ENCODE data around the gene PABPN1L. TPM values are rescaled to one million over a fixed set of nuclear protein-coding genes. Genes with fewer than 3 reads are reported as not detected.

The PABPN1L gene
- total and polyA plus RNA-seq, 2 donors (not counting 1 experiment from before 2014, with no cell fraction given): 0.21 to 0.84 TPM

GRCh38 chr16:88835383-88835782 lies 31.1 kb downstream of the PABPN1L start:
- H3K27ac Mint-ChIP-seq: no peak overlapping the region
- peaks cover 2% of the 10 kb centered on the region for H3K4me1 Mint-ChIP-seq
- Histone ChIP-seq H3K4me3 (ENCODE audit: control extremely low read depth in 1 of 5, extremely low read depth in 1 of 5, insufficient read depth in 1 of 5, low read depth in 2 of 5, low read length in 4 of 5) (no peak overlapping the region), H3K9ac (ENCODE audit: low read length) (no peak overlapping the region), H3K4me2 (replicated peaks; ENCODE audit: low read depth, low read length, poor library complexity, severe bottlenecking) (no peak overlapping the region), H3K27ac (ENCODE audit: low read length in 2 of 2) (no peak overlapping the region), H3K79me2 (ENCODE audit: control insufficient read depth, insufficient read depth, low read length) (no peaks in the 10 kb centered on the region), H4K20me1 (ENCODE audit: control insufficient read depth, insufficient read depth, low read length, poor library complexity, severe bottlenecking) (no peaks in the 10 kb centered on the region), H3K27me3 (replicated peaks in 1 of 4; ENCODE audit: control extremely low read depth in 1 of 4, control insufficient read depth in 3 of 4, insufficient read depth in 4 of 4, low read length in 3 of 4) (no peaks in the 10 kb centered on the region), H2AFZ (ENCODE audit: insufficient read depth, low read depth, low read length, poor library complexity, severe bottlenecking) (no peak overlapping the region), H3K36me3 (replicated peaks in 1 of 2; ENCODE audit: control extremely low read depth in 1 of 2, control insufficient read depth in 1 of 2, extremely low read depth in 1 of 2, insufficient read depth in 2 of 2, low read length in 1 of 2) (peaks cover 0 to 10% of the 10 kb centered on the region in 2 experiments), H3K9me3 (ENCODE audit: control extremely low read depth in 1 of 3, control insufficient read depth in 2 of 3, insufficient read depth in 1 of 3, low read length in 2 of 3) (no peaks in the 10 kb centered on the region), H3K4me1 (ENCODE audit: control insufficient read depth in 2 of 2, insufficient read depth in 2 of 2, low read length in 2 of 2) (no peaks in the 10 kb centered on the region)
- intact Hi-C loops (cut with micrococcal nuclease): no loop called here
- ChIA-PET POLR2A (no interaction called here), CTCF (no interaction called here)
- no peaks in the 10 kb centered on the region for H3K9me3 Mint-ChIP-seq (ENCODE audit: insufficient read depth)
- no peak for TF ChIP-seq EZH2 (IDR thresholded peaks at IDR 0.05; ENCODE audit: borderline replicate concordance, insufficient read depth, low read depth, low read length, poor library complexity, severe bottlenecking)
- TF ChIP-seq CTCF (IDR thresholded peaks at IDR 0.05): no peak
- no peak for DNase-seq
- no peaks in the 10 kb centered on the region for H3K27me3 Mint-ChIP-seq
- 92% methylated on average over 11 of the region's 11 CpGs for WGBS (ENCODE audit: insufficient coverage)
- no peak for ATAC-seq (ENCODE audit: low read depth)
- H3K4me3 Mint-ChIP-seq: no peak overlapping the region

- POLR2A ChIA-PET: no interaction called here
- Histone ChIP-seq H3K9me3 (ENCODE audit: control extremely low read depth in 1 of 3, control insufficient read depth in 2 of 3, insufficient read depth in 1 of 3, low read length in 2 of 3) (no peaks in the 10 kb centered on the region), H3K4me1 (ENCODE audit: control insufficient read depth in 2 of 2, insufficient read depth in 2 of 2, low read length in 2 of 2) (no peaks in the 10 kb centered on the region), H3K27ac (ENCODE audit: low read length in 2 of 2) (no peak overlapping the region), H4K20me1 (ENCODE audit: control insufficient read depth, insufficient read depth, low read length, poor library complexity, severe bottlenecking) (no peaks in the 10 kb centered on the region), H3K36me3 (replicated peaks in 1 of 2; ENCODE audit: control extremely low read depth in 1 of 2, control insufficient read depth in 1 of 2, extremely low read depth in 1 of 2, insufficient read depth in 2 of 2, low read length in 1 of 2) (peaks cover 0 to 3% of the 10 kb centered on the region in 2 experiments), H3K4me2 (replicated peaks; ENCODE audit: low read depth, low read length, poor library complexity, severe bottlenecking) (no peak overlapping the region), H3K9ac (ENCODE audit: low read length) (no peak overlapping the region), H2AFZ (ENCODE audit: insufficient read depth, low read depth, low read length, poor library complexity, severe bottlenecking) (no peak overlapping the region), H3K79me2 (ENCODE audit: control insufficient read depth, insufficient read depth, low read length) (no peaks in the 10 kb centered on the region), H3K4me3 (ENCODE audit: control extremely low read depth in 1 of 5, extremely low read depth in 1 of 5, insufficient read depth in 1 of 5, low read depth in 2 of 5, low read length in 4 of 5) (no peak overlapping the region), H3K27me3 (replicated peaks in 1 of 4; ENCODE audit: control extremely low read depth in 1 of 4, control insufficient read depth in 3 of 4, insufficient read depth in 4 of 4, low read length in 3 of 4) (no peaks in the 10 kb centered on the region)
- WGBS (ENCODE audit: insufficient coverage): 97% methylated on average over 11 of the region's 13 CpGs
- CTCF ChIA-PET: no interaction called here
- intact Hi-C loops (cut with micrococcal nuclease): no loop called here
- Mint-ChIP-seq H3K4me3 (no peak overlapping the region), H3K27me3 (no peaks in the 10 kb centered on the region), H3K4me1 (peaks cover 2% of the 10 kb centered on the region), H3K9me3 (ENCODE audit: insufficient read depth) (no peaks in the 10 kb centered on the region), H3K27ac (no peak overlapping the region)
- TF ChIP-seq EZH2 (IDR thresholded peaks at IDR 0.05; ENCODE audit: borderline replicate concordance, insufficient read depth, low read depth, low read length, poor library complexity, severe bottlenecking): no peak
- TF ChIP-seq CTCF (IDR thresholded peaks at IDR 0.05): no peak
- ATAC-seq (ENCODE audit: low read depth) (no peak), DNase-seq (no peak)
Observed at GRCh38 chr16:88834670-88835069, 31.8 kb downstream of the PABPN1L start.
